IMR-90 (cell line): ENCODE data around the gene TMEM205. TPM values are rescaled to one million over a fixed set of nuclear protein-coding genes. Genes with fewer than 3 reads are reported as not detected.

ENCODE experiments used
- ATAC-seq: fragments of 200-7000 bp; cut with Tn5 transposase; 2 replicates; pipeline ENCODE4 v1.9.1; 2020; ENCODE audit warnings: low read depth, mild to moderate bottlenecking, moderate library complexity
- BruUV-seq: library from RNA; stranded (reverse); fragments of 400-500 nt; replicated peaks from 2 replicates; lab custom pipeline; 2021; lab: Mats Ljungman, UMichigan
- CTCF ChIA-PET: fragments of 300-600 bp; formaldehyde crosslinking; extraction: SDS; loops from one replicate; lab custom pipeline; 2021; ENCODE audit warnings: antibody characterized with exemption; lab: Yijun Ruan, JAX
- POLR2A ChIA-PET: fragments of 300-600 bp; sonication (Branson Sonifier 250); formaldehyde crosslinking; loops from one replicate; lab custom pipeline; 2022; ENCODE audit warnings: antibody characterized with exemption; ENCODE audit not compliant: unreplicated experiment; lab: Charles Lee
- DNase-seq: peaks from one replicate; pipeline ENCODE4 v3.0.0; 2013
- H2AFZ ChIP-seq: replicated peaks from 2 replicates; pipeline ENCODE3; 2013; ENCODE audit warnings: low read length, mild to moderate bottlenecking; ENCODE audit not compliant: poor library complexity
- H2AK5ac ChIP-seq: 2 replicates; pipeline ENCODE4 v1.6.1; 2013; ENCODE audit warnings: low read depth, low read length, inconsistent platforms
- H2AK9ac ChIP-seq: replicated peaks from 2 replicates; pipeline ENCODE3; 2013; ENCODE audit warnings: mild to moderate bottlenecking, low read depth, low read length, moderate library complexity; ENCODE audit not compliant: poor library complexity
- H2BK120ac ChIP-seq: 2 replicates; pipeline ENCODE4 v1.6.1; 2013; ENCODE audit warnings: low read depth, low read length, inconsistent platforms
- H2BK15ac ChIP-seq: 3 replicates; pipeline ENCODE4 v1.6.1; 2013; ENCODE audit warnings: low read depth, low read length, inconsistent platforms
- H2BK20ac ChIP-seq: 2 replicates; pipeline ENCODE4 v1.6.1; 2013; ENCODE audit warnings: low read depth, mild to moderate bottlenecking, inconsistent platforms, low read length, moderate library complexity
- H2BK5ac ChIP-seq: 2 replicates; pipeline ENCODE4 v1.6.1; 2013; ENCODE audit warnings: mild to moderate bottlenecking, low read depth, low read length, inconsistent platforms; ENCODE audit not compliant: poor library complexity, severe bottlenecking
- H3K14ac ChIP-seq: replicated peaks from 2 replicates; pipeline ENCODE4 v1.6.1; 2013; ENCODE audit warnings: low read depth, low read length, inconsistent platforms
- H3K18ac ChIP-seq: 2 replicates; pipeline ENCODE4 v1.6.1; 2013; ENCODE audit warnings: low read depth, low read length, control low read depth
- H3K23ac ChIP-seq: 2 replicates; pipeline ENCODE4 v1.6.1; 2013; ENCODE audit warnings: low read depth, low read length, inconsistent platforms
- H3K27ac ChIP-seq: 2 replicates; pipeline ENCODE4 v1.5.1; 2013; ENCODE audit warnings: mild to moderate bottlenecking, control low read depth, low read length; ENCODE audit not compliant: insufficient read depth
- H3K27me3 ChIP-seq: 2 replicates; pipeline ENCODE4 v1.6.1; 2013; ENCODE audit warnings: low read length; ENCODE audit not compliant: control insufficient read depth, insufficient read depth
- H3K36me3 ChIP-seq: 2 replicates; pipeline ENCODE4 v1.6.1; 2013; ENCODE audit warnings: low read length, mixed read lengths; ENCODE audit not compliant: control insufficient read depth, insufficient read depth
- H3K4ac ChIP-seq: 2 replicates; pipeline ENCODE4 v1.6.1; 2013; ENCODE audit warnings: low read depth, low read length, inconsistent platforms
- H3K4me1 ChIP-seq: 2 replicates; pipeline ENCODE4 v1.6.1; 2013; ENCODE audit warnings: low read length, mixed read lengths; ENCODE audit not compliant: control insufficient read depth, insufficient read depth
- H3K4me2 ChIP-seq: 2 replicates; pipeline ENCODE4 v1.6.1; 2013; ENCODE audit warnings: low read depth, mild to moderate bottlenecking, control low read depth, low read length, moderate library complexity
- H3K4me3 ChIP-seq: 2 replicates; pipeline ENCODE4 v1.5.1; 2013; ENCODE audit warnings: low read depth, mild to moderate bottlenecking, control low read depth, low read length, moderate library complexity; ENCODE audit not compliant: insufficient read depth
- H3K56ac ChIP-seq: 2 replicates; pipeline ENCODE4 v1.6.1; 2013; ENCODE audit warnings: low read length, inconsistent platforms; ENCODE audit not compliant: insufficient read depth; ENCODE audit errors: extremely low read depth
- H3K79me1 ChIP-seq, 2 experiments: 2 replicates each; pipeline ENCODE4 v1.6.1; 2013; ENCODE audit warnings: low read length in 2 of 2, inconsistent platforms in 1 of 2, low read depth in 1 of 2
- H3K9ac ChIP-seq: 2 replicates; pipeline ENCODE4 v1.6.1; 2013; ENCODE audit warnings: low read depth, low read length, control low read depth
- H3K9me1 ChIP-seq: 2 replicates; pipeline ENCODE4 v1.6.1; 2013; ENCODE audit warnings: low read length, inconsistent platforms; ENCODE audit not compliant: insufficient read depth
- H3K9me3 ChIP-seq: 2 replicates; pipeline ENCODE4 v1.6.1; 2013; ENCODE audit warnings: low read length; ENCODE audit not compliant: control insufficient read depth, insufficient read depth
- H4K20me1 ChIP-seq: 2 replicates; pipeline ENCODE4 v1.6.1; 2013; ENCODE audit warnings: low read length, inconsistent platforms; ENCODE audit not compliant: insufficient read depth
- H4K5ac ChIP-seq: 2 replicates; pipeline ENCODE4 v1.6.1; 2013; ENCODE audit warnings: mild to moderate bottlenecking, low read depth, low read length, control low read depth
- H4K8ac ChIP-seq, 2 experiments: 2 replicates each; pipeline ENCODE4 v1.6.1; 2013; ENCODE audit warnings: low read depth in 2 of 2, low read length in 2 of 2, control low read depth in 1 of 2, inconsistent platforms in 1 of 2
- H4K91ac ChIP-seq: 2 replicates; pipeline ENCODE4 v1.6.1; 2013; ENCODE audit warnings: low read depth, low read length, inconsistent platforms; ENCODE audit not compliant: insufficient read depth
- CEBPB ChIP-seq: IDR thresholded peaks from 2 replicates; pipeline ENCODE4 v1.6.1; 2012; ENCODE audit warnings: low read depth, low read length, improper control_type of control experiment
- CHD1 ChIP-seq: IDR thresholded peaks from 2 replicates; pipeline ENCODE4 v1.6.1; 2012; ENCODE audit warnings: low read depth, low read length, improper control_type of control experiment
- MXI1 ChIP-seq: IDR thresholded peaks from 2 replicates; pipeline ENCODE4 v1.6.1; 2012; ENCODE audit warnings: low read depth, mild to moderate bottlenecking, low read length, moderate library complexity, borderline replicate concordance
- NFE2L2 ChIP-seq: fragments of 150-350 bp; IDR thresholded peaks from 2 replicates; pipeline ENCODE4 v1.6.1; 2016; ENCODE audit warnings: low read depth, mild to moderate bottlenecking, low read length
- RFX5 ChIP-seq: IDR thresholded peaks from 2 replicates; pipeline ENCODE4 v1.8.0; 2012; ENCODE audit warnings: low read depth, mild to moderate bottlenecking, low read length, moderate library complexity
- WGBS, 2 experiments: methylation state at CpG; one replicate each; pipeline versions ENCODE4 v1.1.5 to v1.1.7; 2013; ENCODE audit warnings: missing lambda C conversion rate in 2 of 2; ENCODE audit not compliant: insufficient read length in 1 of 2; ENCODE audit errors: extremely low coverage in 2 of 2; 5-methylcytosine and 5-hydroxymethylcytosine counted together
- dilution Hi-C: fragments of 300-500 bp; cut with HindIII; formaldehyde crosslinking; loops from one replicate; pipeline ENCODE4 v1.14.3; 2018; ENCODE audit warnings: low sequenced_read_pairs; ENCODE audit not compliant: unreplicated experiment
- in situ Hi-C: fragments of 300-500 bp; cut with MboI; formaldehyde crosslinking; loops from 3 replicates; pipeline ENCODE4 v1.14.3; 2019; ENCODE audit warnings: low sequenced_read_pairs, inconsistent platforms, mixed read lengths
- intact Hi-C: fragments of 100-400 bp; cut with micrococcal nuclease; formaldehyde crosslinking; loops from 2 replicates; pipeline ENCODE4 v1.10.0; 2022
- polyA plus RNA-seq, 3 experiments: library from polyadenylated mRNA; depleted of rRNA; stranded (reverse); fragments of >200 nt; gene quantifications; 2 replicates each; pipeline ENCODE4 v1.2.3, GENCODE V29; 2012; ENCODE audit warnings: low replicate concordance in 1 of 3
- total RNA-seq: library from RNA; depleted of rRNA; stranded (reverse); fragments of >200 nt; gene quantifications from 2 replicates; pipeline ENCODE4 v1.2.3, GENCODE V29; 2012

The TMEM205 gene
- total and polyA plus RNA-seq, 2 of the 4 experiments (the other 2 are of a cell fraction), result 110 to 136 TPM

- ChIA-PET POLR2A (interaction anchor here (0.7 kb wide), 1 partner anchor 218 kb away, joined by 7 read pairs; no protein-coding TSS in a partner anchor), CTCF (no interaction called here)
- Histone ChIP-seq H2BK5ac (no peak overlapping the region), H2BK120ac (no peak overlapping the region), H4K5ac (no peak overlapping the region), H2BK20ac (no peak overlapping the region), H4K20me1 (peaks cover 3% of the 10 kb centered on the region; the same call in 1 of the 2 replicates), H4K91ac (no peak overlapping the region), H3K18ac (no peak overlapping the region), H3K27ac (no peak overlapping the region), H3K36me3 (peaks cover 33% of the 10 kb centered on the region), H3K23ac (no peak overlapping the region), H3K56ac (no peak overlapping the region), H4K8ac (no peak overlapping the region), H3K4ac (no peak overlapping the region), H3K9ac (no peak overlapping the region), H3K79me1 (no peaks in the 10 kb centered on the region), H2AK5ac (no peak overlapping the region), H3K9me3 (no peaks in the 10 kb centered on the region), H3K4me2 (no peak overlapping the region), H2AFZ (no peak overlapping the region), H3K9me1 (peaks cover 9% of the 10 kb centered on the region; the same call in 1 of the 2 replicates), H2AK9ac (peak overlapping the region; percentile 28), H3K27me3 (no peaks in the 10 kb centered on the region), H3K4me3 (no peak overlapping the region), H3K14ac (no peak overlapping the region), H3K4me1 (no peaks in the 10 kb centered on the region), H2BK15ac (no peak overlapping the region)
- ATAC-seq (no peak), DNase-seq (no peak)
- dilution Hi-C loops (no loop called here), intact Hi-C loops (no loop called here), in situ Hi-C loops (no loop called here)
- 80% methylated on average over 1 of the region's 7 CpGs; no CpG with 5 or more reads in 1 of the 2 experiments for WGBS, 2 experiments
- TF ChIP-seq MXI1 (no peak), CEBPB (no peak), NFE2L2 (no peak), RFX5 (no peak), CHD1 (no peak)
- BruUV-seq, result no TSS peak
Observed at GRCh38 chr19:11365557-11366117, 19.6 kb upstream of the TMEM205 start.
